Erythroblast (primary cell): ENCODE results near the gene EFNA2.
A peak's percentile ranks its signal among the peaks of the same experiment; 100 is the strongest.

Source experiments
- DNase-seq, 2 experiments: peaks; one replicate each; lab custom pipeline; 2025; lab: John Stamatoyannopoulos, UW
- GATA1 ChIP-seq: IDR thresholded peaks from 2 replicates; pipeline ENCODE4 v1.6.1; 2011; ENCODE audit warnings: low read depth, mild to moderate bottlenecking, control low read depth, low read length, moderate library complexity
- POLR2A ChIP-seq: IDR thresholded peaks from 2 replicates; pipeline ENCODE4 v1.6.1; 2011; ENCODE audit warnings: mild to moderate bottlenecking, low read length

Gene EFNA2

DNA sequence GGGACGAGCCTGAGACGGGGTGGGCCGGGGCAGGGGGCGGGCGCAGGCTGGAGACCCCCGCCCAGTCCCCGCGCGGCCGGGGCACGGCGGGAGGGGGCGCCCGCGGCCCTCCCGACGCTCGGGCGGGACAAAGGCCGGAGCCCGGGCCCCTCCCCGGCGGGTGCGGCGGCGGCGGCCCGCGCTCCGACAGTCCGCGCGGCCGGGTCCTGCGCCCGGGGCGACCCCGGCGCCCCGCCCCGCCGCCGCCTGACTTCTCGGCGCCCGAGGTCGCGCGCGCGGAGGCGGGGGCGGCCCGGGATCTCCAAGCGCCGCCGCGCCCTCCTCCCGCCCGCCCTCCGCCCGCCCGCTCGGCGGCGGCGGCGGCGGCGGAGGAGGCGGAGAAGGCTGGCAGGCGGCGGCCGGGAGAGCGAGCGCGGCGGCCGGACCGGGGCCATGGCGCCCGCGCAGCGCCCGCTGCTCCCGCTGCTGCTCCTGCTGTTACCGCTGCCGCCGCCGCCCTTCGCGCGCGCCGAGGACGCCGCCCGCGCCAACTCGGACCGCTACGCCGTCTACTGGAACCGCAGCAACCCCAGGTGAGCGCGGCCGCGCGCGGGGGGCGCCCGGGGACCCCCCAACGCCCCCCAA, at the start of gene EFNA2:
Gene EFNA2, plus strand, starts transcription at position 137 of the 624 bp plus-strand sequence. Its CDS starts 296 bp downstream, at position 433.
- TF ChIP-seq POLR2A (no peak), GATA1 (no peak)
- no peak for DNase-seq

DNA sequence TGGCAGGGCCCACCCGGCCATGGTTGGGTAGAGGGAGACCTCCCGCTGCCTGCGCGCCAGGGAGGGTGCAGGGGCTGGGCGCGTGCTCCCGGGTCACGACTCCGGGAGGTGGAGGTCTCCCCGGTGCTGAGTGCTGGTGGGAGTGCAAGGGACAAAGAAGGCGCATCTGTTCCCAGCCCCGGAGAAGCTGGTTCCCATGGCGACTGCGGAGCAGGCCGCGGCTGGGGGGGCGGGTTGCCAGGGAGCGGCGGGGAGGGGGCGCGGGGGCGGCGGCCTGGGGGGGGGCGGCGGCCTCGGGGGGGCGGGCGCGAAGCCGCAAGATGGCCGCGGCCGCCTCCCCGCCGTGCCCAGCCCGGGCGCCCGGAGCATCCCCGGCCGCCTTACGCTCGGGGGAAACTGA, 49.1 kb upstream of the EFNA2 start:
- no peak for TF ChIP-seq POLR2A
- no peak for TF ChIP-seq GATA1
- no peak for DNase-seq

DNA sequence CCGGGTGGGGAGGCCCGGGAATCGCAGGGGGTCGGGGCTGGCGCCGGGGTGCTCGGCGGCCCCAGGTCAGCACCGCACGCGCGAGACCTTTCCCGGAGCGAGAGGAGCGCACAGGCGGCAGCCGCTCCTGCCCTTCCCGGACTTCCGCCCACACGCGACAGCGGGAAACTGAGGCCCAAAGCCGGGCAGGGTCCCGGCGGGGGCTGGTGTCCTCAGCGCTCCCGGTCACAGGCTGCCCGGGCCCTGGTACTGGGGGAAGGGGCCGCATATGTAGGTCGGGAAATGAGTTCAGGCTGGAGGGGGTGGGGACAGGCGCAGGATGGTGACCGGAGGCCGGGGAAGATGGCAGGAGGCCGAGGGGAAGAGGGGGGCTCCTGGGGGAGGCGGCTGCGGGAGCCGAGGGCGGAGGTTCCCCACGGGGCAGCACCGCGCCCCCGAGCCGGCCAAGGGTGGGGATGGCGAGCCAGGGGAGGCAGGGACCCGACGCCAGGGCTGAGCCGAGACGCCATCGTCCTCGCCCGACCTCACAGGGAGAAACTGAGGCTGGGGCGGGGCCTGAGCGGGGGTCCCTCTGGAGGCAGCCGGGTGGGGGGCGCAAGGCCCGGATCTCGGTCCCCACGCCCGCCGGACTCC, 48.5 kb upstream of the EFNA2 start:
- TF ChIP-seq POLR2A (no peak), GATA1 (no peak)
- DNase-seq: peak; percentile 40 to 58

DNA sequence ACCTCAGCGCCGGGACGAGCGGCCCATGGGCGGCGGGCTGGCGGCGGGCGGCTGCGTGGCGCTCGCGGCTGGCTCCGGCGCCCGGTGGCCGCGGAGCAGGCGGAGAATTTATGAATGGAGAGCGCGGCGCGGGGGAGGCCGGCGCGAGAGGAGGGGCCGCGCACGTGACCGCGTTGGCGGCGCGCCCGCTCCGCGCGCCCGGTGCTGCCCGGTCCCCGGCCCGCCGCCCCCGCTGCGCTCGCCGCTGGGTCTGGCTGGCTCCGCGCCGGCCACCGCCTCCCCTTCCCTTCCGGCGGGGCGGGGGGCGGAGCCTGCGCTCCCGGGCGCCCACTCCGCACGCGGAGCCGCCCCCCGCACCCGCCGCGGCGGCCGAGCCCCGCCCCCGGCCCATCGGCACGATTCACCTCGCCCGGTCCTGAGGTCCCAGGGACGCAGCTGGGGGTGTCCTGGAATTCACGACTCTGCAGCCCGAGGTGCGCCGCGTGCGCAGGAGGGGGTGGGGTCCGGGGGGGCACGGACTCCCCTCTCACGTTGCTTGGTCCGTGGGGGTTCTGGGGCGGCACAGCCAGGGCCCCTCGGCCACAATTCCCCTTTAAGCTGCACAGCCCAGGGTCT, 47.8 kb upstream of the EFNA2 start, which contains the start of gene CBARP:
Gene CBARP, minus strand, starts transcription at position 252 of the 615 bp plus-strand sequence. CDS start 1,905 bp downstream, outside the sequence.
- DNase-seq: peak; percentile 60 to 74
- TF ChIP-seq GATA1 (no peak), POLR2A (no peak)

GRCh38 chr19:1238369-1239303, 47.0 kb upstream of the EFNA2 start:
- TF ChIP-seq POLR2A (no peak), GATA1 (no peak)

GRCh38 chr19:1239420-1239795, 46.3 kb upstream of the EFNA2 start:
- DNase-seq: no peak
- TF ChIP-seq POLR2A (no peak), GATA1 (no peak)

More at GRCh38 chr19:1238369-1239303, 47.0 kb upstream of the EFNA2 start:
- no peak for DNase-seq

DNA sequence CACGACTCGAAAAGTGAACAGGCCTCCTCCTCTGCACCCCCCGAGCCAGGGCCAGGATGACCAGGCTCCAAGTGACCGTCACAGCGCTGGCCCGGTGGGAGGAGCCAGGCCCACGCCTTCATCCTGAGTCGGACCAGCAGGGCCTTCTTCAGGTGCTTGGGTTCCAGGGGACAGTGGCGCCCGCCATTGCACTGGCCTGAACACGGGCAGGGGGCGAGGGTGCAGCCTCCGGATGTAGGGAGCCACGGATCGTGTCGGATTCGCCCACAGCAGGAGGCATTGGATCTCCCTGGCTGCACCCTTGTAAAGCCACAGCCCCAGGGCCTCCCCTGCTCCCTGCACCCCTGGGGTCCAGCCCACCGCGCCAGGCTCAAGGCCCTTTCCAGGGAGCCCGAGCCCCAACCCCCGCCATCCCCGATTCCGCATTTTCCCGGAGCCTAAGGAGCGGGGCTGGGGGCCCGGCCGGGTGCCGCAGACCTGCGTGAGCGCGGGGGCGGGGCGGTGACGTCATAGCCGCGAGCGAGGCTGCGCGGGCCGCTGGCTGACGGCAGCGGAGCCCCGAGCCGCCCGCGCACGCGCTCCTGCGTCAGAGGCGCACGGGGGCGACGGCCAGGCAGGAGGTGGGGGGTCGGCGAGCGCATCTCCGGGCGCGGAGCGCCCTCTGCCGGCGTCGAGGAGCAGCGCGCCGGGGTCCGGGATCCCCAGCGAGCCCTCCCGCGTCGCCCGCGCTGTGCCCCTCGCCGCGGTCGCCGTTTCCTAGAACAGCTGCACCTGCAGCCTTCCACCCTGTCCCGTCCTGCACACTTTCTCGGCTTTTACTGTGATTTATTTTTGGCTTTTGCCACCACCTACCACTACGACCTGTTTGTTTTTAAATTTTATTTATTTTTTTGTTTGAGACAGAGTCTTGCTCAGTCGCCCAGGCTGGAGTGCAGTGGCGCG, 45.6 kb upstream of the EFNA2 start:
- no peak for TF ChIP-seq GATA1
- TF ChIP-seq POLR2A: no peak
- peak; percentile 95 to 96 for DNase-seq

- TF ChIP-seq GATA1 (no peak), POLR2A (no peak)
- no peak for DNase-seq
Observed at GRCh38 chr19:1240925-1241324, 44.7 kb upstream of the EFNA2 start.

- TF ChIP-seq POLR2A (peak; percentile 72), GATA1 (no peak)
- peak; percentile 98 for DNase-seq
Observed at GRCh38 chr19:1241417-1242095, 44.1 kb upstream of the EFNA2 start, which contains the start of gene ATP5F1D. TSS of gene ATP5F1D (plus strand) at chr19:1241751. CDS start at chr19:1241851, 100 bp downstream.

- TF ChIP-seq POLR2A: no peak
- no peak for TF ChIP-seq GATA1
Observed at GRCh38 chr19:1243768-1244692, 41.6 kb upstream of the EFNA2 start.

More at GRCh38 chr19:1243768-1244692, 41.6 kb upstream of the EFNA2 start:
- peak; percentile 86 to 92 for DNase-seq
